CD8-positive, alpha-beta memory T cell (primary cell): ENCODE measurements around the gene TCAIM. TPM values are rescaled to one million over a fixed set of nuclear protein-coding genes. Genes with fewer than 3 reads are reported as not detected.

ENCODE experiments used
- CTCF ChIA-PET: fragments of 350-600 bp; sonication (Branson Sonifier 250); formaldehyde crosslinking; loops from one replicate; lab custom pipeline; 2021; ENCODE audit warnings: antibody characterized with exemption; lab: Charles Lee
- POLR2A ChIA-PET: fragments of 350-600 bp; sonication (Branson Sonifier 250); formaldehyde crosslinking; loops from one replicate; lab custom pipeline; 2021; ENCODE audit warnings: antibody characterized with exemption; lab: Charles Lee
- DNase-seq, 5 donors: peaks; one replicate each; pipeline versions ENCODE4 v3.0.0 to v3.0.0-alpha.2; 2020 to 2022; ENCODE audit warnings: mixed read lengths in 1 of 5
- H3K27ac ChIP-seq: one replicate; pipeline ENCODE4 v1.7.0; 2013; ENCODE audit warnings: low read depth, mild to moderate bottlenecking, low read length, moderate library complexity
- H3K27me3 ChIP-seq: 2 replicates; pipeline ENCODE4 v1.7.0; 2013; ENCODE audit warnings: low read length, mild to moderate bottlenecking; ENCODE audit not compliant: insufficient read depth, poor library complexity, severe bottlenecking
- H3K36me3 ChIP-seq: 2 replicates; pipeline ENCODE4 v1.7.0; 2013; ENCODE audit warnings: mild to moderate bottlenecking, low read length, moderate library complexity; ENCODE audit not compliant: insufficient read depth
- H3K4me1 ChIP-seq: 2 replicates; pipeline ENCODE4 v1.7.0; 2013; ENCODE audit warnings: mild to moderate bottlenecking, low read length, moderate library complexity; ENCODE audit not compliant: insufficient read depth
- H3K4me3 ChIP-seq: 2 replicates; pipeline ENCODE4 v1.7.0; 2013; ENCODE audit warnings: mild to moderate bottlenecking, low read length
- H3K9me3 ChIP-seq: 2 replicates; pipeline ENCODE4 v1.7.0; 2013; ENCODE audit warnings: mild to moderate bottlenecking, low read length
- H3K27ac Mint-ChIP-seq, 8 donors: one replicate each; pipeline ENCODE4 v1.8.0; 2020 to 2021; ENCODE audit warnings: mixed read lengths in 8 of 8, mild to moderate bottlenecking in 6 of 8, inconsistent platforms in 3 of 8, moderate library complexity in 3 of 8
- H3K27me3 Mint-ChIP-seq, 2 donors: one replicate each; pipeline ENCODE4 v1.8.0; 2020 to 2021; ENCODE audit warnings: mixed read lengths in 2 of 2, mild to moderate bottlenecking in 1 of 2, moderate library complexity in 1 of 2
- H3K36me3 Mint-ChIP-seq, 3 donors: one replicate each; pipeline ENCODE4 v1.8.0; 2020 to 2021; ENCODE audit warnings: mixed read lengths in 3 of 3, inconsistent platforms in 1 of 3, mild to moderate bottlenecking in 1 of 3
- H3K4me1 Mint-ChIP-seq, 3 donors: one replicate each; pipeline ENCODE4 v1.8.0; 2020 to 2021; ENCODE audit warnings: mixed read lengths in 3 of 3, inconsistent platforms in 1 of 3, mild to moderate bottlenecking in 1 of 3
- H3K4me3 Mint-ChIP-seq, 7 donors: one replicate each; pipeline ENCODE4 v1.8.0; 2020 to 2021; ENCODE audit warnings: mixed read lengths in 7 of 7, mild to moderate bottlenecking in 6 of 7, moderate library complexity in 4 of 7, inconsistent platforms in 2 of 7
- H3K9me3 Mint-ChIP-seq, 5 donors: one replicate each; pipeline ENCODE4 v1.8.0; 2020 to 2022; ENCODE audit warnings: mixed read lengths in 5 of 5, mild to moderate bottlenecking in 3 of 5, moderate library complexity in 2 of 5, inconsistent platforms in 1 of 5
- polyA plus RNA-seq: library from polyadenylated mRNA; unstranded; fragments of 300-500 nt; fragmentation: Illumina TruSeq; gene quantifications from one replicate; pipeline ENCODE4 v1.2.3, GENCODE V29; 2021
- total RNA-seq, 2 experiments: library from RNA; stranded (reverse); gene quantifications; one replicate each; pipeline ENCODE4 v1.2.3, GENCODE V29; 2021

TCAIM gene
- total and polyA plus RNA-seq, 3 experiments from 2014 or later: 12.8 to 14.4 (median 13.6) TPM

DNA sequence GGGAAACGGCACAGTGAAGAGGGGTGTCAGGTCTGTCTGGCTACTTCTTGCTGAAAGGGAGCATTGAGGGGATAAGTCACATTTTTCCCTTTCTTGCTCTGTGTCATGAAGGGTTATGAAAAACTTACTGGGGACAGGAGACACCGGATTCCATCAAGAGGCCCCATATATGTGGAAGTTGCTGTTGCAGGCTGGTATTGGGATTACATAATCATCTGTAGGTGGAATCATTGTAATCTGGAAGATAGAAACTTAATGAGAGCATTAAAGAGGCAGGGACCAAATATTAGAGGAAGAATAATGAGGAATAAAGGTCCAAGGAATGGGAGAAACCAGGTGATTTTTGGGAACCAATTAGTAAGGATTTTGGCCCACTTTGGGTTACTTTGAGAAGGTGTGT is 4.2 kb upstream of the TCAIM start:
- Histone ChIP-seq H3K9me3 (no peaks in the 10 kb centered on the region), H3K27me3 (no peaks in the 10 kb centered on the region), H3K4me3 (no peak overlapping the region), H3K36me3 (no peaks in the 10 kb centered on the region), H3K27ac (no peak overlapping the region), H3K4me1 (peaks cover 9% of the 10 kb centered on the region)
- Mint-ChIP-seq H3K27ac (no peak overlapping the region), H3K36me3 (peaks cover 0 to 9% (median 0%) of the 10 kb centered on the region in 3 donors), H3K9me3 (no peaks in the 10 kb centered on the region), H3K4me1 (peaks cover 11 to 16% (median 11%) of the 10 kb centered on the region in 3 donors), H3K27me3 (peaks cover 7 to 39% of the 10 kb centered on the region in 2 donors), H3K4me3 (no peak overlapping the region)
- POLR2A ChIA-PET: interaction anchor here (0.5 kb wide), 1 partner anchor 105 kb away, joined by 4 read pairs; no protein-coding TSS in a partner anchor
- CTCF ChIA-PET: no interaction called here
- DNase-seq: no peak

DNA sequence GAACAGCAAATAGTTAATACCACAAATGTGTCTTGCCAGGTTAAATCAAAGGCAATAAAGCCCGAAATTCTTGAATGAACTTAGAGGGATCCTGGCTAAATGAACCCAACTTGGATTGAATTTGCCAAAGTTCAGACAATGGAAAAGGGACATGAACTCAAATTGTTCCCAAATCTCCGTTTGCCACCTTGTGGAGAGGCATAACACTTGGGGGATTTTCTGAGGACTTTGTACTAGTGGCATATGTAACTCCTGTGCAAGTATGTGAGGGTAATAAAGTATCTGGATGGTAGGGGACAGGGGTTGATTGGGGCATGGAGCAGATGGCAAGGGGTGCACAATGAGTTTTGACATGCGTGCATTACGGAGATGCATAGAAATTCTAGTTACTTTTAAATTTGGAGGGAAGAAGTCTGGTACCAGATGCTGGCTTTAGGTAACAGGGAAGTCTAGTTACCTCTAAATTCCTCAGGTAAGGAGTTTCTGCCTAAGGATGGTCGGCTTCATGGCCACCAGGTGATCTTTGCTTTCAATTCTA is 1.2 kb upstream of the TCAIM start:
- Histone ChIP-seq H3K36me3 (no peaks in the 10 kb centered on the region), H3K9me3 (no peaks in the 10 kb centered on the region), H3K27ac (peak overlapping the region; percentile 90), H3K4me3 (peak overlapping the region; percentile 94), H3K4me1 (peaks cover 19% of the 10 kb centered on the region), H3K27me3 (no peaks in the 10 kb centered on the region)
- H3K4me1 Mint-ChIP-seq: peaks cover 23 to 40% (median 33%) of the 10 kb centered on the region in 3 donors
- H3K4me3 Mint-ChIP-seq: peak overlapping the region; percentile 92 to 98 (median 97)
- DNase-seq: peak in 1 of 5 donors; percentile 2
- peaks cover 7 to 15% of the 10 kb centered on the region in 2 donors for H3K27me3 Mint-ChIP-seq
- ChIA-PET POLR2A (interaction anchor here (1.2 to 3.0 kb wide), 2 partner anchors 141 to 174 kb away, joined by 4 to 27 read pairs; no protein-coding TSS in a partner anchor), CTCF (no interaction called here)
- no peaks in the 10 kb centered on the region for H3K9me3 Mint-ChIP-seq
- peak overlapping the region; percentile 93 to 99 (median 98) for H3K27ac Mint-ChIP-seq
- H3K36me3 Mint-ChIP-seq: peaks cover 0 to 10% (median 0%) of the 10 kb centered on the region in 3 donors

DNA sequence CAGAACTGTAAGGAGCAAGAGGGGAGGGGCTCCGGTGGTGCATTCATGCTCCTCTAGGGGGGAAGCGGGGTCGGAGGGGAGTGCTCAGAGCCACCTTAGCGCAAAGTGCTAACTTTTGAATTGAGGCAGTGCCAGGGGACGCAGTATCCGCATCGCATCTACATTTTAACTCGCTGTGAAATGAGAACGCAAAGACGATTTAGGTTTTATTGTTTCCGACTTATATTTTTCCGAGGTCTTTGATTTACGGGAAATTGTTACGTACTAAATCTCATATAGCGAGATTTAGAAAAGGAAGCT is 212 bp downstream of the TCAIM start:
- ChIA-PET POLR2A (interaction anchor here (1.2 to 3.0 kb wide), 4 partner anchors 101 to 950 kb away, joined by 3 to 27 read pairs (median 4); partner anchors contain the start of genes KIAA1143 and KIF15), CTCF (no interaction called here)
- Histone ChIP-seq H3K4me3 (peak overlapping the region; percentile 94), H3K27me3 (no peaks in the 10 kb centered on the region), H3K27ac (peak overlapping the region; percentile 90), H3K9me3 (no peaks in the 10 kb centered on the region), H3K36me3 (no peaks in the 10 kb centered on the region), H3K4me1 (peaks cover 19% of the 10 kb centered on the region)
- Mint-ChIP-seq H3K4me1 (peaks cover 23 to 44% (median 33%) of the 10 kb centered on the region in 3 donors), H3K36me3 (peaks cover 0 to 10% (median 0%) of the 10 kb centered on the region in 3 donors), H3K9me3 (no peaks in the 10 kb centered on the region), H3K27me3 (peaks cover 2 to 8% of the 10 kb centered on the region in 2 donors), H3K4me3 (peak overlapping the region; percentile 92 to 98 (median 97)), H3K27ac (peak overlapping the region; percentile 93 to 99 (median 98))
- no peak for DNase-seq

- H3K9me3 ChIP-seq: no peaks in the 10 kb centered on the region
- no peaks in the 10 kb centered on the region for H3K27me3 ChIP-seq
- peak overlapping the region; percentile 90 for H3K27ac ChIP-seq
- no peaks in the 10 kb centered on the region for H3K36me3 ChIP-seq
- Mint-ChIP-seq H3K4me1 (peaks cover 23 to 44% (median 33%) of the 10 kb centered on the region in 3 donors), H3K27me3 (peaks cover 2 to 4% of the 10 kb centered on the region in 2 donors), H3K4me3 (peak overlapping the region; percentile 92 to 98 (median 97)), H3K27ac (peak overlapping the region; percentile 93 to 99 (median 98)), H3K9me3 (no peaks in the 10 kb centered on the region), H3K36me3 (peaks cover 0 to 10% (median 0%) of the 10 kb centered on the region in 3 donors)
- peak overlapping the region; percentile 94 for H3K4me3 ChIP-seq
- no peak for DNase-seq
- ChIA-PET CTCF (no interaction called here), POLR2A (interaction anchor here (0.6 to 3.0 kb wide), 5 partner anchors 101 to 951 kb away, joined by 3 to 27 read pairs (median 4); partner anchors contain the start of genes KIAA1143 and KIF15)
- peaks cover 19% of the 10 kb centered on the region for H3K4me1 ChIP-seq
Measured at GRCh38 chr3:44339181-44340057, 853 bp downstream of the TCAIM start.

DNA sequence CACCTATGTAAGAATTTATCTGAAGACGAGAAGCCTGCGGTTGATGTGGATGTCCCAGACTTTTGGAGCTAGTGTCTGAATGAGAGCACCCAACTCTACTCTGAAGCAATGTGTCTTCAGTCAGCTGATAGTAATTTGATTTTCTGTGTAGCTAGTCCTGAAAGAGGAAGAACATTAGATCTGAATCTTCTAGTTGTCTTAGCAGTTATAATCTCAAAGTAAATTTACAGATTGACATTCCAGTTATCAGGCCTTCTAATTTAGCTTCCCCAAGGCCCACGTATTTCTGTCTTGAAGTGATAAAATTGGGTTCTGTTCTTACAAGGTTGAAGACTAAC is 1.5 kb downstream of the TCAIM start:
- peaks cover 0 to 10% (median 0%) of the 10 kb centered on the region in 3 donors for H3K36me3 Mint-ChIP-seq
- ChIA-PET CTCF (no interaction called here), POLR2A (no interaction called here)
- no peak for DNase-seq
- peaks cover 23 to 44% (median 33%) of the 10 kb centered on the region in 3 donors for H3K4me1 Mint-ChIP-seq
- H3K27me3 Mint-ChIP-seq: peaks cover 0 to 2% of the 10 kb centered on the region in 2 donors
- H3K27ac Mint-ChIP-seq: peak overlapping the region in 6 of 8 donors; percentile 1 to 99 (median 92)
- no peaks in the 10 kb centered on the region for H3K9me3 Mint-ChIP-seq
- H3K4me3 ChIP-seq: no peak overlapping the region
- H3K36me3 ChIP-seq: no peaks in the 10 kb centered on the region
- H3K4me3 Mint-ChIP-seq: peak overlapping the region; percentile 92 to 98 (median 97)
- H3K9me3 ChIP-seq: no peaks in the 10 kb centered on the region
- peaks cover 19% of the 10 kb centered on the region for H3K4me1 ChIP-seq
- no peak overlapping the region for H3K27ac ChIP-seq
- H3K27me3 ChIP-seq: no peaks in the 10 kb centered on the region

GRCh38 chr3:44342176-44342790 is 3.7 kb downstream of the TCAIM start:
- Mint-ChIP-seq H3K9me3 (no peaks in the 10 kb centered on the region), H3K27ac (peak overlapping the region in 4 of 8 donors; percentile 8 to 63 (median 36)), H3K27me3 (peaks cover 0 to 2% of the 10 kb centered on the region in 2 donors), H3K36me3 (peaks cover 0 to 10% (median 0%) of the 10 kb centered on the region in 3 donors), H3K4me1 (peaks cover 22 to 42% (median 32%) of the 10 kb centered on the region in 3 donors), H3K4me3 (no peak overlapping the region)
- ChIA-PET CTCF (no interaction called here), POLR2A (interaction anchor here (0.7 kb wide), 1 partner anchor 179 kb away, joined by 4 read pairs; no protein-coding TSS in a partner anchor)
- Histone ChIP-seq H3K27ac (no peak overlapping the region), H3K36me3 (no peaks in the 10 kb centered on the region), H3K4me1 (peaks cover 18% of the 10 kb centered on the region), H3K4me3 (no peak overlapping the region), H3K27me3 (no peaks in the 10 kb centered on the region), H3K9me3 (no peaks in the 10 kb centered on the region)
- DNase-seq: no peak

- Histone ChIP-seq H3K27me3 (no peaks in the 10 kb centered on the region), H3K36me3 (no peaks in the 10 kb centered on the region), H3K4me3 (no peak overlapping the region), H3K9me3 (no peaks in the 10 kb centered on the region), H3K4me1 (peaks cover 13% of the 10 kb centered on the region), H3K27ac (no peak overlapping the region)
- Mint-ChIP-seq H3K27me3 (no peaks in the 10 kb centered on the region), H3K36me3 (peaks cover 0 to 7% (median 0%) of the 10 kb centered on the region in 3 donors), H3K9me3 (no peaks in the 10 kb centered on the region), H3K4me3 (no peak overlapping the region), H3K4me1 (peaks cover 16 to 33% (median 28%) of the 10 kb centered on the region in 3 donors), H3K27ac (no peak overlapping the region)
- ChIA-PET CTCF (no interaction called here), POLR2A (no interaction called here)
- no peak for DNase-seq
Measured at GRCh38 chr3:44343421-44343820, 4.9 kb downstream of the TCAIM start.
